Purkinje cell (primary cell): Measurements from ENCODE around the gene ANAPC1. TPM values are rescaled to one million over a fixed set of nuclear protein-coding genes. Genes with fewer than 3 reads are reported as not detected.

Source experiments
- polyA plus RNA-seq: library from polyadenylated mRNA; unstranded; fragments of >200 nt; fragmentation: Nextera tagmentation; gene quantifications from 2 replicates; pipeline ENCODE4 v1.2.1, GENCODE V29; 2014

The ANAPC1 gene
- 10.2 and 12.5 TPM in 2 replicates for polyA plus RNA-seq

GRCh38 chr2:111883661-111884591 lies at the start of gene ANAPC1:
Gene ANAPC1 (minus strand): TSS chr2:111884193. CDS start chr2:111880825, 3,368 bp downstream.

GRCh38 chr2:111897924-111898702 lies 14.1 kb upstream of the ANAPC1 start, which contains the start of gene MERTK:
Gene MERTK (plus strand): TSS chr2:111898607. CDS start chr2:111898736, 129 bp downstream.

Other genes starting within 250 kb of the ANAPC1 start
- 1.1 and 1.3 TPM in 2 replicates for gene MERTK, start 14.4 kb upstream of the ANAPC1 start, polyA plus RNA-seq
- 40.6 and 42.0 TPM in 2 replicates for gene TMEM87B, start 171.1 kb upstream of the ANAPC1 start, polyA plus RNA-seq